Panc1 (cell line): ENCODE results near the gene ASTN2.
"Not testable (repeated sequence)": the region's sequence is repeated elsewhere in the genome, so short reads cannot be mapped to it uniquely, and the experiment has no call there.

Source experiments
- CTCF ChIP-seq: fragments of 450-650 bp; IDR thresholded peaks from 2 replicates; pipeline ENCODE4 v1.5.1; 2017; ENCODE audit warnings: mild to moderate bottlenecking
- POLR2AphosphoS5 ChIP-seq: IDR thresholded peaks from 2 replicates; pipeline ENCODE4 v1.6.1; 2012; ENCODE audit warnings: mild to moderate bottlenecking, low read depth, low read length, moderate library complexity
- REST ChIP-seq, 2 experiments: IDR thresholded peaks; 2 replicates each; pipeline ENCODE4 v1.6.1; 2011 to 2012; ENCODE audit warnings: low read depth in 2 of 2, control low read depth in 1 of 2, low read length in 1 of 2, mild to moderate bottlenecking in 1 of 2, moderate library complexity in 1 of 2; ENCODE audit not compliant: insufficient read depth in 1 of 2

GRCh38 chr9:116690805-116691204 lies 724.1 kb downstream of the ASTN2 start:
- not testable (repeated sequence) for TF ChIP-seq CTCF; POLR2AphosphoS5; REST (IDR thresholded peaks at IDR 0.05; ENCODE audit: insufficient read depth in 1 of 2, low read depth in 2 of 2, low read length in 1 of 2)
